Cardiac septum (tissue), 1 donor: Measurements from ENCODE around the gene OPCML. TPM values are rescaled to one million over a fixed set of nuclear protein-coding genes. Genes with fewer than 3 reads are reported as not detected.

ENCODE experiments used
- DNase-seq: peaks from one replicate; pipeline ENCODE4 v3.0.0-alpha.2; 2020; ENCODE audit warnings: low spot score
- intact Hi-C: fragments of 100-400 bp; cut with DNase I; formaldehyde crosslinking; loops from one replicate; pipeline ENCODE4 v1.14.0; 2022
- total RNA-seq: library from RNA; stranded (reverse); fragmentation: NEBNext Ultra II Directional; extraction: Animal tissue kit (Norgen Biotek cat#: 25700); gene quantifications from one replicate; pipeline ENCODE4 v1.2.1, GENCODE V29; 2021
- donor health status: DM: no; HTN: no; CAD: no.

Gene OPCML
- total RNA-seq, 1 donor from 2014 or later, result 0.27 TPM

DNA sequence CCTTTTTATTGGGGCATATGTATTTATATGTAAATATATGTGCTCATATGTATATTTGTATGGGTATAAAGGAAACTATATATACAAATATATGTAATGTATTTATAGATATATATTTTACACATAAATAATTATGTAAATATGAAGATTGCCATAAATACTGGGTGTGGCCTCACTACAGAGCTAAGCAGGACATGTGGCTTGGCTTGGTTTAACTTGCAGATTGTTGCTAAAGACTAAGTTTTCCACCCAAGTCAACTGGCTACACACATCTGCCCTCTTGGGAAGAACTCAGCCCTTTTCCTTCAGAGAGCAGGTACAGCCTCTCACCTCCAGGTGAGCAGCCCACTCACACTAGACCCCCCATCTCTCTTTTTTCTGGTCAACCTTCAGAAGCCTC is 315.5 kb downstream of the OPCML start:
- intact Hi-C loops, result no loop called here
- no peak for DNase-seq

- intact Hi-C loops, result no loop called here
- DNase-seq, result no peak
These were observed 316.6 kb downstream of the OPCML start for GRCh38 chr11:133215596-133216230.

- no peak for DNase-seq
- intact Hi-C loops, result no loop called here
These were observed 317.7 kb downstream of the OPCML start for GRCh38 chr11:133214646-133215045.

DNA sequence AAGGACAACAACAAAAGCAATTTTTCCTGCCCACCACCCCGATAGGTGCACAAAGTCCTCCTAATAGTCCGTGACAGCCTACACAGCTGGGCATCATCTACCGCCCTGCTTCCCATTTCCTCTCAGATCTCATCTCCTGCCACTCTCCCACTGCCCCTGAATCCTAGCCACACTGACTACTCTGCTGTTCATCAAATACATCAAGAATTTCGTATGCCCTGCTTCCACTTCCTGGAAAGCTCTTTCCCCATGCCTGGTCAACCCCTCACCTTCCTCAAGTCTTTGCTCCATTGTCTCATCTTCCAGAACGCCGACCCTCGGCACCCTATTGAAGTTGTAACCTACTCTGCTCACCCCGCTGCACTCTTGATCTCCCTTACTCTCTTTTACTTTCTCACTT is 320.1 kb downstream of the OPCML start:
- intact Hi-C loops, result no loop called here

GRCh38 chr11:133207995-133208394 is 324.3 kb downstream of the OPCML start:
- intact Hi-C loops, result no loop called here

More for the DNA sequence above, 320.1 kb downstream of the OPCML start:
- DNase-seq, result no peak

DNA sequence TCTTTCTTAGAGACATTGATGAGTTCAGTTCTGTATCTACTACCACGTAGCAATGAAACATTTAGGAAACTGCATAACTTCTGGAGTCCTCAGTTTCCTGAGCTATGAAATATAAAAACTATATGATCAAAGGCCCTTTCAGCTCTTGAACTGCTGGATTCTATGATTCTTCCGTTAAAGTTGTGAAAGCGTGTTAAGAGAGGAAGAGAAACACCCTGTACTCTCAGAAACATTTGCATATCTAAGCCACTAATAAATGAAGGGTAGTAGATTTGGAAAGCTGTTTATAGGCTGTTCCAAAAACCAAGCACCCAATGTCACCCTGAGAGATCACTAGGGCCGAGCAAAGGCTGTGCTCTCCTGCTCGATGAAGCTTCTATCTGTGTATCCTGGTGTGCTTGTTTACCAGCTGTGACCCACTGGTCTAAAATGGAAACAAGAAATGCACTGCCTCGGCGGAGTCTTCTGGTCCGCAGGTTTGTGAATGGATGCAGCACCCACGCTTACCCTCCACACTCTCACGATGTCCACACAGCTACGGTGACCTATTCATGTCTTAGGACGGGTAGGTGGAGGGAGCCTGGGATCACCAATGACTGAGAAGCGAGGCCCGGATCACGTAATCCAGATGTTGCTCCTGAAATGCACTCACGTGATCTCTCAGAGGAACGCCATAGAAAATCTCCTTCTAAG is 325.8 kb downstream of the OPCML start:
- intact Hi-C loops, result no loop called here
- DNase-seq, result no peak

More at GRCh38 chr11:133207995-133208394, 324.3 kb downstream of the OPCML start:
- no peak for DNase-seq

DNA sequence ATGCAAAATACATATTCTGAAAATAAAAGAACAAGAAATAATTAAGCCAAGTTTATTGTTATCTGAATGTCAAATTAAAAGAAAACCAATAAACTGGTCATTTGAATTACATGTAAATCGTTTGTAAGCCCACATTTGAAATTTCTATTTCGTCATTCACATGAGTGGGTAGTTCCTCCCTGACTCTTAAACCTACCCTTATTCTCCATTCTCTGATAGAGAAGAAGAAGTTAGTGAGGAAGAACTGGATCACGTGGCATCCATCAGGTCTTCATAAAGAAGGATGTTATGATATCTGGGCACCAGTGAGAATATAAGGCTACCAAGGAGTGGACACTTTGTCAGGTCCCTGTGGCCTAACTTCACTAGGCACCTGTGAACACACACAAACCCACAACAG is 328.1 kb downstream of the OPCML start:
- intact Hi-C loops, result no loop called here
- no peak for DNase-seq

DNA sequence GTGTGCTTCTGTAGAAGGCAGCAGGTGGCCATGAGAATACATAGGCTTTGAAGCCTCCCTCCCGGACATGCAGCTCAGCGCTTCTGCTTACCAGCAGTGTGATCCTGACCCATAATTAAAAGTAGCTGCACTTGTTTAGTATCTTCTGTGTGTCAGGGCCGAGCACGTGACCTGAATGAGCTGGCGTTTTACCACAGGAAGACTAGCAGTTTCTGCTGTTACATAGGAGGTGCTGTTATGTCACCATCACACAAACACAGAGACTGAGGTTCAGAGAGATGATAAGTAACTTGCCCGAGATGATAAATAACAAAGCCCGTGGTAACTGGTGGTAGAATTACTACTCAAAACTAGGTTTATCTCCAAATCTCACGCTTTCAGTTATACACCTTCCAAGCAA is 329.5 kb downstream of the OPCML start:
- DNase-seq, result no peak
- intact Hi-C loops, result no loop called here

GRCh38 chr11:133198438-133198837 is 333.9 kb downstream of the OPCML start:
- intact Hi-C loops, result no loop called here
- no peak for DNase-seq

DNA sequence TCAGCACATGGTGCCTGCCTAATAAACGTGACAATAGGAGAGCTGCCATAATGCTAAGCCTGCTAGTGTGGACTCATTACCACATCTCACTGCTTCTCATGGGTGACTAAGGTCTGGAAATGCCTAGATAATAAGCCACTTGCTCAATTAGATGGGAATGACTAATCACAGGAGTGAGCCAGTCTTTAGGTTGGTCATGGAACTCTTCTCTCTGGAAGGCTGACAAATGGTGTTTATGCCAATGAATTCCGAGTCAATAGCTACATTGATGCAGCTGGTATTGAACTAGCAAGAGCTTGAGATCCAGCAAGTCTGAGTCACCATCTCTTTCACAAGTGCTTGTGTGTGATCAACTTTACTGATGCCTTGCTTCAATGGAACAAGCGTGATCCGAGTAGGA is 334.9 kb downstream of the OPCML start:
- intact Hi-C loops, result no loop called here
- no peak for DNase-seq

DNA sequence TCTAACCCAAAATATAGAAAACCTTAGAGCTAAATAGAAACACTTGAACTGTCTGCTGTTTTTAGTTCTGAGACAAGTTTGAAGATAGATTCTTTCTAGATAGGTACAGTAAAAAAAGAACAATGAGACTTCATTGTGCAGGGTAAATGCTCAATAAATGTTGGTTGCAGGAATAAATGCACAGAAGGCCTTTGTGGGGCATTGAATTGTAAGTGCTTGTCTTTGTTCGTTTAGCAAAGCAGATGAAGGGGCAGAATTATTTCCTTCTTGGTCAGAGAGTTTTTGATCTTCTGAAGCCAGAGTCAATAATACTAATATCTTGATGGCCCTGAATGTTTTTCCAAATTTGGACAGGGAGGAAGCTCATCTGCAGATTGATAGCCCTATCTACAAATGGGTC is 340.4 kb downstream of the OPCML start:
- intact Hi-C loops, result no loop called here
- DNase-seq, result no peak

DNA sequence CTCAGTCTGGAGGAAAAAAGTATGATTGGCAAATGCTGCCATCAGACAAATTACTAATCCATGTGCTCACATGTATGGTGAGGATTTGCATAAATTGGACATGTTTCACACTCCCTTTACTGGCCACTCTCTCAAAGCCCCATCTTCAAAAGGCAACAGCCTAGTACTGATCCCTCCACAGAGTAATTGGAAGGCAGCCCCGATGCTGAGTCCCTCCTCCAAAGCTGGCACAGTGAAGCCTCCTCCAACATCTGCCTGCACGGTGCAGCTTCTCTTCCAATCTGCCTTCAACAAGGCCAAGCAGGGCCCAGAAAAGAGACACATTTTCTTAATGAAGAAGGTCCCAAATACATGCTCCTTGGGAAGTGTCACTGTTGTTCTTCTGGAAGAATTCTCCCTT is 350.6 kb downstream of the OPCML start:
- DNase-seq, result no peak
- intact Hi-C loops, result no loop called here

- intact Hi-C loops, result no loop called here
- no peak for DNase-seq
These were observed 351.2 kb downstream of the OPCML start for GRCh38 chr11:133181066-133181465.

- no peak for DNase-seq
- intact Hi-C loops, result no loop called here
These were observed 352.1 kb downstream of the OPCML start for GRCh38 chr11:133180201-133180600.

DNA sequence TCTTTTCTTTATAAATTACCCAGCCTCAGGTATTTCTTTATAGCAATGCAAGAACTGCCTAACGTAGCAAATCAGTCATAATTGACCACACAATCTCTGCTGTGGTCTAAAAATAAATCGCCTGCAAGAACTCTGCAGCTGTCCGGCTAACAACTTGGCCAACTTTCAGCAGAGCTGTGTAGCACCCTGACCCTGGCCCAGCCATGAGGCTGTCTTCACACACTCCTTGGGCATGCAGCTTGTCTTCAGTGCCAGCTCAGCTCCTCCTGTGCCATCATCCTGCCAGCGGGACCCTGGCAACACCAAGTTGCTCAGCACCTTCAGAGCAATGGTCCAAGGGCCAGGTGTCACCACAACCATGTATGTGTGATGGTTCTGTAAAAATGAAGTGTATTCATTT is 355.6 kb downstream of the OPCML start:
- DNase-seq, result no peak
- intact Hi-C loops, result no loop called here

DNA sequence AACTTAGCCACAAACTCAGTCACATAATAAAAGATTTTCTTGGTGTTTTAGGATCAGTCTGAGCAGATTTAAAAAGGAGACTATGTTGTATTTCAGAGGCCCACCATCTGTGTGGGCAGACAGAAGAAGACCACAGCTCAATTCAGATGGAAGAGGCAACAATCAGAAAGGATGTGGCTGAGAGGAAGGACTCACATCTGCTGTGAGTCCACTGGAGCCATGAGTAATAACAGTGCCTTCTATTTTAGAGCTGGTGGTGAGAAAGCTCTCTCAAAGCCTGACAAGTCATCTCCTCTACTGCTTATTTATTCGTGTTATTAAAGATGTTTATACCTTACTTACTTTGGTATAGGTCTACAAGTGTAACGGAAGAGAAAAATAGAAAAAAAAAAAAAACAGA is 357.2 kb downstream of the OPCML start:
- intact Hi-C loops, result no loop called here
- no peak for DNase-seq

GRCh38 chr11:133173810-133174412 is 358.4 kb downstream of the OPCML start:
- DNase-seq, result no peak
- intact Hi-C loops, result no loop called here

- intact Hi-C loops, result no loop called here
- DNase-seq, result no peak
These were observed 360.0 kb downstream of the OPCML start for GRCh38 chr11:133172349-133172748.

GRCh38 chr11:133171374-133171773 is 360.9 kb downstream of the OPCML start:
- DNase-seq, result no peak
- intact Hi-C loops, result no loop called here

DNA sequence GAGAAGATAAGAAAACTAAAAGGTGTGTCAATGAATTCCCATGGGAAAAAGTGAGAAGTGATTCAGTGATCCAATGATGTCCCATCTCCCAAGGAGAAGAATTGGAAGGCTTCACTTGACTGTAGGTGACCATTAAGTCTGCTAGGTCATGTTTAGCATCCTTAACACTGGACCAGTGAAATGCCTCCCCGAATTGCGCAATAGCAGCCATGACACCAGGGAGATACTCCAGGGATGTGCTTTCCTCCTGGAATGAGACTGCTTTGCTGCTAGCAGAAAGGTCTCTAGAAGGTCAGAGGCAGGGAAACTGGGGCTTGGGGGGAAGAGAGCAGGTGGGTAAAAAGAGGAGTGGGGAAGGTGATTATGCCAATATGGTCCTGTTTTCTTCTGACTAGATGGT is 364.3 kb downstream of the OPCML start:
- intact Hi-C loops, result no loop called here
- no peak for DNase-seq

- intact Hi-C loops, result no loop called here
- no peak for DNase-seq
These were observed 365.6 kb downstream of the OPCML start for GRCh38 chr11:133166662-133167061.
